Small intestine (tissue), 7 donors: ENCODE data around the gene CITED4. TPM values are rescaled to one million over a fixed set of nuclear protein-coding genes. Genes with fewer than 3 reads are reported as not detected.
A peak's percentile ranks its signal among the peaks of the same experiment; 100 is the strongest.

Experiments
- DNase-seq, 2 donors: peaks; one replicate each; pipeline versions ENCODE4 v3.0.0 to v3.0.0-alpha.2; 2013
- FAIRE-seq: peaks from 2 replicates; lab custom pipeline; 2012; peaks lifted over from hg19 to GRCh38; lab: Jason Lieb, UNC
- H3K27ac ChIP-seq, 3 donors: one replicate each; pipeline ENCODE4 v1.5.1; 2013; ENCODE audit warnings: low read length in 2 of 3, mild to moderate bottlenecking in 2 of 3, control low read depth in 1 of 3, inconsistent platforms in 1 of 3, low read depth in 1 of 3, moderate library complexity in 1 of 3
- H3K27me3 ChIP-seq, 3 donors: one replicate each; pipeline ENCODE4 v1.6.1; 2013; ENCODE audit warnings: low read length in 3 of 3, inconsistent platforms in 1 of 3; ENCODE audit not compliant: control insufficient read depth in 3 of 3, insufficient read depth in 3 of 3
- H3K36me3 ChIP-seq, 3 donors: one replicate each; pipeline ENCODE4 v1.6.1; 2013; ENCODE audit warnings: low read length in 3 of 3, inconsistent platforms in 1 of 3, low read depth in 1 of 3, mild to moderate bottlenecking in 1 of 3, moderate library complexity in 1 of 3; ENCODE audit not compliant: control insufficient read depth in 3 of 3, insufficient read depth in 2 of 3
- H3K4me1 ChIP-seq, 3 donors: one replicate each; pipeline ENCODE4 v1.6.1; 2013; ENCODE audit warnings: low read length in 2 of 3, inconsistent platforms in 1 of 3, low read depth in 1 of 3, mild to moderate bottlenecking in 1 of 3, moderate library complexity in 1 of 3; ENCODE audit not compliant: control insufficient read depth in 3 of 3, insufficient read depth in 2 of 3
- H3K4me3 ChIP-seq, 3 donors: one replicate each; pipeline ENCODE4 v1.5.1; 2013; ENCODE audit warnings: low read length in 3 of 3, control low read depth in 1 of 3, inconsistent platforms in 1 of 3, low read depth in 1 of 3, mild to moderate bottlenecking in 1 of 3, moderate library complexity in 1 of 3
- H3K9me3 ChIP-seq, 2 donors: one replicate each; pipeline ENCODE4 v1.6.1; 2013; ENCODE audit warnings: low read depth in 1 of 2, low read length in 1 of 2; ENCODE audit not compliant: control insufficient read depth in 2 of 2, insufficient read depth in 1 of 2
- WGBS, 3 donors: extraction: QIAGEN DNeasy Blood & Tissue Kit; methylation state at CpG; one replicate each; pipeline ENCODE4 v1.1.7; 2013; 5-methylcytosine and 5-hydroxymethylcytosine counted together
- polyA plus RNA-seq, 4 donors: library from polyadenylated mRNA; stranded (reverse) in 3 of 4; unstranded in 1 of 4; fragments of 200-250 nt in 3 of 4; fragments of 120-200 nt in 1 of 4; gene quantifications; one replicate each; pipeline versions ENCODE4 v1.2.1 to v1.2.3, GENCODE V29; 2013
- donor health status: healthy with polysubstance abuse.
- donor health status: control.
- donor health status: control.
- donor health status: Bipolar disorder and iron deficiency.
- donor health status: healthy.

CITED4 gene
- polyA plus RNA-seq, 4 donors = 0.54 to 4.9 (median 2.7) TPM; not detected in 1

- H3K4me1 ChIP-seq = no peaks in the 10 kb centered on the region
- H3K9me3 ChIP-seq = no peaks in the 10 kb centered on the region
- peaks cover 0 to 14% (median 0%) of the 10 kb centered on the region in 3 donors for H3K27me3 ChIP-seq
- 83 to 90% (median 87%) methylated on average over 4 of the region's 4 CpGs for WGBS, 3 donors
- DNase-seq = no peak
- no peaks in the 10 kb centered on the region for H3K36me3 ChIP-seq
- no peak for FAIRE-seq
- H3K27ac ChIP-seq = no peak overlapping the region
- H3K4me3 ChIP-seq = no peak overlapping the region
These were observed 38.8 kb downstream of the CITED4 start for GRCh38 chr1:40823345-40823744.

- FAIRE-seq (no peak), DNase-seq (no peak)
- Histone ChIP-seq H3K36me3 (no peaks in the 10 kb centered on the region), H3K4me1 (no peaks in the 10 kb centered on the region), H3K4me3 (no peak overlapping the region), H3K27me3 (peaks cover 0 to 18% (median 0%) of the 10 kb centered on the region in 3 donors), H3K9me3 (no peaks in the 10 kb centered on the region), H3K27ac (no peak overlapping the region)
- WGBS, 3 donors = 93 to 95% (median 94%) methylated on average over 12 of the region's 12 CpGs
These were observed 39.3 kb downstream of the CITED4 start for GRCh38 chr1:40822890-40823289.

GRCh38 chr1:40820911-40821693 lies 41.1 kb downstream of the CITED4 start:
- Histone ChIP-seq H3K27me3 (peaks cover 0 to 30% (median 2%) of the 10 kb centered on the region in 3 donors), H3K9me3 (no peaks in the 10 kb centered on the region), H3K4me3 (no peak overlapping the region), H3K4me1 (no peaks in the 10 kb centered on the region), H3K36me3 (no peaks in the 10 kb centered on the region), H3K27ac (no peak overlapping the region)
- FAIRE-seq = no peak
- no peak for DNase-seq
- WGBS, 3 donors = 55 to 70% (median 64%) methylated on average over 5 to 6 of the region's 6 CpGs

DNA sequence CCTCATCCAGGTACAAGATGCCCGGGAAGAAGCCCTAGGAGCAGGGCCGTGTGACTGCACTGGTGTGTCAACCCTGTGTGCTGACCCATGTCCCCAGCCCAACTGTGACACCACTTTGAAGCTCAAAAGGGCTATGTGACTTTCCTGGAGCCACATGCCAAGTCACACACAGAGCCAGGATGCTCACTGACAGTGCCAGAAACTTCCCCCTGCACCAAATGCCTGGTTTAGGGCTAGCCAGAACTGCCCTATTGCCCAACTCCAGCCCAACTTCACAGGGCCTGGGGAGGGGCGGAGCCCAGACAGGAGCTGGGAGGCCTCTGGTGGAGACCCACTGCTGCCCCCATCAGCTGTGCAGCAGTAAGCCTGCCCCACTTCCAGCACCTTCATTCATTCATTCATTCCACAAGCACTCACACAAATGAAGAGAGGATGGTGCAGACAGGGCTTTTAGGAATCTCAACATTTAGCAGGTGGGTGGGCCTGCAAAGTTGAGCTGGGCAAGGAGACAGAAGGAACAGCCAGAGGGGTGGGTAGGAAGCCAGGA lies 41.8 kb downstream of the CITED4 start:
- 86 to 90% (median 89%) methylated on average over 3 of the region's 3 CpGs for WGBS, 3 donors
- Histone ChIP-seq H3K9me3 (no peaks in the 10 kb centered on the region), H3K27me3 (peaks cover 0 to 37% (median 2%) of the 10 kb centered on the region in 3 donors), H3K36me3 (no peaks in the 10 kb centered on the region), H3K4me3 (no peak overlapping the region), H3K4me1 (no peaks in the 10 kb centered on the region), H3K27ac (no peak overlapping the region)
- no peak for DNase-seq
- FAIRE-seq = no peak

DNA sequence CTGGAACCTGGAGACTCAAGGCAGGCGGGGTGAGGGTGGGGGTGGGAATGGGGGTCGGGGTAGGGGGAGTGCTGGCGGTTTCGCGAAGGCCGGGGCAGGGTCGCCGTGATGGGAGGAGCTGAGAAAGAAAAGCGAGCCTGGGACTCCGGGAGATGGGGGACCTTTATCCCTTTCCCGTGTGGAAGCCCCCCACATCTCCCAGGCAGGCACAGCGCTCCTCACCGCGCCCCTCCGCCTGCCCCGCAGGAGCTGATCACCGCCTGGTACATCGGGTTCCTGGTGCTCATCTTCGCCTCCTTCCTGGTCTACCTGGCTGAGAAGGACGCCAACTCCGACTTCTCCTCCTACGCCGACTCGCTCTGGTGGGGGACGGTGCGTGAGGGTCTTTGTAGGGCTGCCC lies 43.1 kb downstream of the CITED4 start:
- 52 to 61% (median 54%) methylated on average over 16 to 26 of the region's 26 CpGs for WGBS, 3 donors
- Histone ChIP-seq H3K36me3 (no peaks in the 10 kb centered on the region), H3K27ac (no peak overlapping the region), H3K27me3 (peaks cover 0 to 37% (median 2%) of the 10 kb centered on the region in 3 donors), H3K9me3 (no peaks in the 10 kb centered on the region), H3K4me1 (no peaks in the 10 kb centered on the region), H3K4me3 (no peak overlapping the region)
- no peak for DNase-seq
- FAIRE-seq = no peak

DNA sequence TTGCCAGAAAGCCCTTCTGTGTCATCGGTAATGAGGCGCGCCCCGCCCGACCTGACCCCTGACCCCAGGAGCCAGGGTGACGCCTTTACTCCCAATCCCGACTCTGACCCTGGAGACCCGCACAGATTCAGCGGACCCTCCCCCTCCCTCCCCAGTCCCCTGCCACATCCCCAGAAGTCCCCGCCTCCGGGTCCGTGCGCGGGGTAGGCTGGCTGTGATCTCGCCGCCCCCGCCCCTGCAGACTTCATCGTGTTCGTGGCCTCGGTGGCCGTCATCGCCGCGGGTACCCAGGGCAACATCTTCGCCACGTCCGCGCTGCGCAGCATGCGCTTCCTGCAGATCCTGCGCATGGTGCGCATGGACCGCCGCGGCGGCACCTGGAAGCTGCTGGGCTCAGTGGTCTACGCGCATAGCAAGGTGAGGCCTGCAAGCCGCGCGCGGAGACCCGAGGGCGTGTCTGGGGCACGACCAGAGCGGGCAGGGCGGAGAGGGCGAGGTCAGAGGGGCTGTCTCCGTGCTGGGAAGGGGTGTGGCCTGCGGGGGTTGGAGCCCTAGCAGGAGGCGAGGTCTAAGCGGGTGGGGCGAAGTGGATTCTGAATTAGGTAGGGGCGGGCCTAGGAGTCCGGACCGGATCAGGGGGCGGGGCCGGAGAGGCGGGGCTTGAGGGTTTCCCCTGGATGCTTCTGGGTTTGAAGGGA lies 43.8 kb downstream of the CITED4 start:
- H3K4me1 ChIP-seq = no peaks in the 10 kb centered on the region
- H3K27ac ChIP-seq = no peak overlapping the region
- FAIRE-seq (no peak), DNase-seq (peak; percentile 67 to 80)
- peaks cover 0 to 37% (median 2%) of the 10 kb centered on the region in 3 donors for H3K27me3 ChIP-seq
- WGBS, 3 donors = 2 to 7% (median 6%) methylated on average over 46 to 58 of the region's 59 CpGs
- no peaks in the 10 kb centered on the region for H3K36me3 ChIP-seq
- H3K9me3 ChIP-seq = no peaks in the 10 kb centered on the region
- H3K4me3 ChIP-seq = peak overlapping the region; percentile 32 to 42 (median 42)

GRCh38 chr1:40817791-40818263 lies 44.3 kb downstream of the CITED4 start:
- WGBS, 3 donors = 20 to 36% (median 33%) methylated on average over 18 to 19 of the region's 19 CpGs
- no peaks in the 10 kb centered on the region for H3K36me3 ChIP-seq
- FAIRE-seq (no peak), DNase-seq (no peak)
- H3K4me3 ChIP-seq = peak overlapping the region in 1 of 3 donors; percentile 42
- H3K27ac ChIP-seq = no peak overlapping the region
- H3K4me1 ChIP-seq = no peaks in the 10 kb centered on the region
- no peaks in the 10 kb centered on the region for H3K9me3 ChIP-seq
- H3K27me3 ChIP-seq = peaks cover 0 to 40% (median 2%) of the 10 kb centered on the region in 3 donors

DNA sequence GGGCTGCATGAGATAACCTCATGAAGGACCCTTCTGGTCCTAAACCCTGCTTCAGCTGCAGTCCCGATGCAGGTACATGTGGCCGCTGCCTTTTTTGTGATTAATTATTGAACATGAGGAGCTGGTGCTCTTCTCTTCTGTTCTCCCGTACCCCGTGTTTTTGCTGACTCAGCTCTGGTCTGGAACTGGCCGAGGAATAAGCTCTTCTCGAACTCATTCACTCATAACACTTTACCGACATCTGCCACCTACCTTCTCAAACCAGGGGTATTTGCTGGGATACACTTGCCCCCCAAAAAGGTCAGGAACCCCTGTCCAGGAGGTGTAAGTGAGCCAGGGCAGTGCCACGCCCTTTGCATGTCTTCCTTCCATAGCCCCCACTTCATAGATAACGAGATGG lies 46.7 kb downstream of the CITED4 start:
- Histone ChIP-seq H3K27ac (no peak overlapping the region), H3K9me3 (no peaks in the 10 kb centered on the region), H3K4me1 (no peaks in the 10 kb centered on the region), H3K36me3 (no peaks in the 10 kb centered on the region), H3K27me3 (peaks cover 0 to 44% (median 2%) of the 10 kb centered on the region in 3 donors), H3K4me3 (no peak overlapping the region)
- DNase-seq (no peak), FAIRE-seq (no peak)
- WGBS, 3 donors = 46 to 71% (median 56%) methylated on average over 9 of the region's 9 CpGs
